HG03039 (cell line): ENCODE data around the gene FAM53A.
"Not testable (repeated sequence)": the region's sequence is repeated elsewhere in the genome, so short reads cannot be mapped to it uniquely, and the experiment has no call there.

Source experiments
- ATAC-seq: cut with Tn5 transposase; IDR thresholded peaks from one replicate; pipeline ENCODE4 v1.9.1; 2021; ENCODE audit warnings: mild to moderate bottlenecking, moderate library complexity; ENCODE audit not compliant: unreplicated experiment

Gene FAM53A

GRCh38 chr4:1717129-1718094 lies 33.3 kb upstream of the FAM53A start:
- no peak for ATAC-seq

- no peak for ATAC-seq
These were observed 32.2 kb upstream of the FAM53A start for GRCh38 chr4:1716065-1716945.

- no peak for ATAC-seq
These were observed 31.1 kb upstream of the FAM53A start for GRCh38 chr4:1715002-1715758.

DNA sequence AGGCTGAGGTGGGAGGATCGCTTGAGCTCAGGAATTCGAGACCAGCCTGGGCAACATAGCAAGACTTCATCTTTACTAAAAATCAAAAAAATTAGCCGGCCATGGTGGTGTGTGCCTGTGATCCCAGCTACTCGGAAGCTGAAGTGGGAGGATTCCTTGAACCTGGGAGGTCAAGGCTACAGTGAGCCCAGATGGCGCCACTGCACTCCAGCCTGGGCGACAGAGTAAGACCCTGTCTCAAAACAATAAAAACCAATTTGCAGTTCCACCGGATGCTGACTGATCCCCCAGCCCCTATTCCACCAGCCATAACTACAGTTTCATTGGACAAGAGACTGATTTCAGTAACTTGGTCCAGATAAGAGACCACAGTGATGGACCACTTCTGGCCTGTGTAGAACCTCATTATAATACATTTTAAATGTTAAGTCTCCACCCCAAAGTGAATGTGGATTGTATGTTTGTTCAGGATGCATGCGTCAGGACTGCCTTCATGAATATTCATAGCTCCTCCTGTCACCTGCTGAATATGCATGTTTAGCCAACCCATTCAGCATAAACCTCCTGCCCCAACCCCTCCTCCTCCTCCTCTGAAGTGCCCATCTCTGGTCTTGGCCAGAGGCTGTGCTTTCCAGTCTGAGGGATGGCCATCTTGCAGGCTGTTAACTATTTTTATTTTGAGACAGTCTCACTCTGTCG lies 30.3 kb upstream of the FAM53A start:
- ATAC-seq: no peak

- ATAC-seq: peak; percentile 11
These were observed 29.1 kb upstream of the FAM53A start for GRCh38 chr4:1713003-1713851.

- ATAC-seq: peak; percentile 67
These were observed 28.3 kb upstream of the FAM53A start, which contains the start of gene SLBP for GRCh38 chr4:1712216-1713002. Gene SLBP, minus strand, starts transcription at chr4:1712319. Its CDS starts 131 bp downstream, at chr4:1712188.

- peak; percentile 10 for ATAC-seq
These were observed 27.6 kb upstream of the FAM53A start for GRCh38 chr4:1711571-1712215.

- ATAC-seq: no peak
These were observed 27.0 kb upstream of the FAM53A start for GRCh38 chr4:1711055-1711570.

GRCh38 chr4:1708581-1708980 lies 24.5 kb upstream of the FAM53A start:
- no peak for ATAC-seq

DNA sequence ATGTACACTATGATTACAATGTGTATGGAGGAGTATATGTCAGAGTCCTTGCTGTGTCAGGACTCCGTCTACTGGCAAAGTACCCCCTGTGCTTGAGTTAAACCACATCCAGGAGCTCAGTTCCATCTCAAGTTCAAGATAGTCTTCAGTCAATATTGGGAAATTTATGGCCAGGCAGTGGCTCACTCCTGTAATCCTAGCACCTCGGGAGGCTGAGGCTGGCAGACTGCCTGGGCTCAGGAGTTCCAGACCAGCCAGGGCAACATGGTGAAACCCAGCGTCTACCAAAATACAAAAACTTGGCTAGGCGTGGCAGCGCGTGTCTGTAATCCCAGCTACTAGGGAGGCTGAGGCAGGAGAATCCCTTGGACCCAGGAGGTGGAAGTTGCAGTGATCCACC lies 22.2 kb upstream of the FAM53A start:
- no peak for ATAC-seq

- no peak for ATAC-seq
These were observed 21.6 kb upstream of the FAM53A start for GRCh38 chr4:1705732-1706131.

GRCh38 chr4:1703867-1704266 lies 19.8 kb upstream of the FAM53A start:
- no peak for ATAC-seq

DNA sequence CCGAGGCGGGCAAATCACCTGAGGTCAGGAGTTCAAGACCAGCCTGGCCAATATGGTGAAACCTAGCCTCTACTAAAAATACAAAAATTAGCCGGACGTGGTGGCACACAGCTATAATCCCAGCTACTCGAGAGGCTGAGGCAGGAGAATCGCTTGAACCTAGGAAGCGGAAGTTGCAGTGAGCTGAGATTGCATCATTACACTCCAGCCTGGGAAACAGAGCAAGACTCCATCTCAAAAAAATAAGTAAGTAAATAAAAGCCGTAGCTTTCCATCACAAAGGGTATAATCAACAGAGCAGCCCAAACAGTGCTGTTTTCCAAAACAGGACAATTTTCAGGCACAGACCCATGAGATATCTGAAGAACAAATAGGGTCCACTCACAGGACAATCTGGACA lies 17.6 kb upstream of the FAM53A start:
- not testable (repeated sequence) for ATAC-seq

- ATAC-seq: no peak
These were observed 11.8 kb upstream of the FAM53A start for GRCh38 chr4:1695913-1696312.

GRCh38 chr4:1693131-1693896 lies 9.2 kb upstream of the FAM53A start:
- ATAC-seq: peak; percentile 62

GRCh38 chr4:1691737-1692373 lies 7.7 kb upstream of the FAM53A start:
- no peak for ATAC-seq

GRCh38 chr4:1690698-1691097 lies 6.6 kb upstream of the FAM53A start:
- ATAC-seq: no peak
